GM18526 (cell line): ENCODE measurements around the gene NCOR2.

Experiments used
- POLR2A ChIP-seq: IDR thresholded peaks from 3 replicates; pipeline ENCODE4 v1.6.1; 2011; ENCODE audit not compliant: insufficient read length; ENCODE audit errors: extremely low read depth

The NCOR2 gene

GRCh38 chr12:124519746-124520145 is 47.7 kb downstream of the NCOR2 start:
- no peak for TF ChIP-seq POLR2A

DNA sequence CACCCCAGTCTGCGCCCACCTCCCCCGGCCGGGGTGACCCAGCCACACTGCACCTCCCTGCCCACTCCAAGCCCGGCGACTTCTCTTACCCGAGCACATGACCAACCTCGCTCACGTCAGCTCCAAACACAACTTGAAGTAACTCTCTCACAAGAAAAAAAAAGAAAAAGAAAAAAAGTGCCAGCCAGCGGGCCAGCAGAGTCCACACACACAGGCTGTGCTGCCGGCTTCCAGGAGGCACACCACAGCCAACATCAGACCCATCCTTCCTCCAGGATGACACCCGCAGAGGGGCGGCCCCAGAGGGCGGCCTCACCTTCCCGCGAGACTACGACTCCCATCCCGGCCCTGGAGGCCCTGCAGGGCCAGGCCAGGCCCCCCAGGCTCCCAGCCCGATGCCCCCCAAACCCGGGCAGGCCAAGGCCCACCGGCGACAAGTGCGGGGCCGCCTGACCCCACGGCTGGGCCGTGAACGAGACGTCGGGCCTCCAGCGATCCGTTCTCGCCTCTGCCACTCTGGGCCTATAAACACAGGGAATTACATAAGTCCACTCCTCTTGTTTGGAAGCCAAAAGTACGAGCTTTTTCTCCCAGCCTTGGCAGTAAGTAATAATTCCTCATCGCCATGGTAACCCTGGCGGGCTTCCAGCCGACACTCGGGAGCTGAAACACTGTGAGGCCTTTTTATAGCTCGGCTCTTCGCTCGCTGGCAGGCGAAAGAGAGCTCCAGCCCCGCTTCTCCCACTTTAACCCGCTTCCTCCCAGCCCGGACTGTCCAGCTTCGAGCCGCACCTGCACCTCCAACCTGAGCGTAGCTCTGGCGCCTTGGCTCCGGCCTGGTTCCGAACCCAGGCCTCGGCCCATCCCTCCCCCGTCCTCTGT is 49.1 kb downstream of the NCOR2 start:
- no peak for TF ChIP-seq POLR2A
